KMS-11 (cell line): ENCODE measurements around the gene PLXNA4.

Experiments used
- H2AFZ ChIP-seq: fragments of 200-600 bp; sonication (generic); 2 replicates; pipeline ENCODE4 v1.6.1; 2016; ENCODE audit warnings: antibody characterized with exemption, mixed run types, low read depth
- H3K27ac ChIP-seq: fragments of 200-600 bp; sonication (generic); 2 replicates; pipeline ENCODE4 v1.6.1; 2016; ENCODE audit warnings: mild to moderate bottlenecking, mixed run types
- H3K27me3 ChIP-seq: fragments of 200-600 bp; sonication (generic); 2 replicates; pipeline ENCODE4 v1.6.1; 2017; ENCODE audit warnings: mild to moderate bottlenecking, low read depth, mixed run types, moderate library complexity; ENCODE audit not compliant: insufficient read depth
- H3K36me3 ChIP-seq: fragments of 200-600 bp; sonication (generic); 2 replicates; pipeline ENCODE4 v1.6.1; 2017; ENCODE audit warnings: mild to moderate bottlenecking, mixed run types; ENCODE audit not compliant: insufficient read depth
- H3K4me1 ChIP-seq: fragments of 200-600 bp; sonication (generic); 2 replicates; pipeline ENCODE4 v1.6.1; 2016; ENCODE audit warnings: mild to moderate bottlenecking, low read depth, mixed run types; ENCODE audit not compliant: poor library complexity, severe bottlenecking
- H3K4me2 ChIP-seq: fragments of 200-600 bp; sonication (generic); 2 replicates; pipeline ENCODE4 v1.7.0; 2016; ENCODE audit warnings: mild to moderate bottlenecking, mixed run types
- H3K4me3 ChIP-seq: fragments of 200-600 bp; sonication (generic); IDR thresholded peaks from 2 replicates; pipeline ENCODE4 v1.6.1; 2017; ENCODE audit warnings: low read depth, low read length, mixed read lengths; ENCODE audit not compliant: insufficient read depth
- H3K79me2 ChIP-seq: fragments of 200-600 bp; sonication (generic); 2 replicates; pipeline ENCODE4 v1.6.1; 2016; ENCODE audit warnings: low read depth, mixed run types; ENCODE audit not compliant: insufficient read depth
- H3K9ac ChIP-seq: fragments of 200-600 bp; sonication (generic); 2 replicates; pipeline ENCODE4 v1.6.1; 2016; ENCODE audit warnings: mild to moderate bottlenecking, mixed run types
- H4K20me1 ChIP-seq: fragments of 200-600 bp; sonication (generic); 2 replicates; pipeline ENCODE4 v1.6.1; 2016; ENCODE audit warnings: mild to moderate bottlenecking, mixed run types; ENCODE audit not compliant: insufficient read depth
- CTCF ChIP-seq: fragments of 200-600 bp; sonication (generic); conservative IDR thresholded peaks from 2 replicates; pipeline ENCODE4 v1.6.1; 2017; ENCODE audit warnings: low read depth, mild to moderate bottlenecking, antibody characterized with exemption, low read length, moderate library complexity, mixed read lengths

Gene PLXNA4

DNA sequence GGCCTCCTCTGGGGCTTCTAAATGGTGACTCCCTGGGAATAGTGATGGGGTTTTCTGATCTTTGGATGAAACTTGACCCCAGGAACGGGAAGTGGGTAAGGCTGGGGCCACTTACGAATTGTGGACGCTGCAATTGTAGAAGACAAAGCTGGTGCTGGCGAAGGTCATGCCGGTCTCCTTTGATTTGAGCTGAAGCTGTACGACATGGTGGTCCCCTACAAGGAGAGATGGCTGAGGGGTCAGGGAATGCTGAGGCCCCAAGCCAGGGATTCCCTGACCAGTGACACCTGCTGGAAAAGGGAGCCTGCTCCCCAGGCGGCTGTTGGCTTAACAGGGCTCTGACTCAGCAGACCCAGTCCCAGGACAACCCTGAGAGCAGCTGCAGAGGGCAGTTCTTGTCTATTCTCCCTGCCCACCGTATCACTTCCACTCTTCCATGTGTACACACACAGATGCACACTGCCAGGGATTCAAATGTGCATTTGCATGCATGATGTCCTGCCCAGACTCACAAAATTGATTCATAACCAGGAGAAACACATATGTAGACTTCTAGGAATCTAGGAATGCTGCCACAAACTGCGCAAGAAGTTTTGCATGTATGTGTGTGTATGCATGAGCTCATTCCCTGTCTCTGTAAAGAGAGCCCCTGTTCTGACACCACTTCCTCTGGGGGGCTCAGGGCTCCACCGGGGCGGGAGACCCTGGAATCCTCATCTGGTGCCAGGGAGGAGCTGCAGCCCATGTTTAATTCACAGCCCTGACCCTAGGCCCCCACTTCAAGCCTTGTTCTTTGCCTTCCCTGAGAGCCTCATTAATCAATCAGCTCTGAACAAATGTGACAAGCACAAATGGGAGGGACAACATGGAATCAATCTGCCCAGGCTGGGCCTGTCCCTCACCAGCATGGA is 350.0 kb downstream of the PLXNA4 start:
- Histone ChIP-seq H4K20me1 (no peaks in the 10 kb centered on the region), H2AFZ (no peak overlapping the region), H3K4me2 (no peak overlapping the region), H3K36me3 (no peaks in the 10 kb centered on the region), H3K4me3 (no peak overlapping the region), H3K27me3 (no peaks in the 10 kb centered on the region), H3K79me2 (no peaks in the 10 kb centered on the region), H3K4me1 (no peaks in the 10 kb centered on the region), H3K9ac (no peak overlapping the region), H3K27ac (no peak overlapping the region)
- no peak for TF ChIP-seq CTCF

GRCh38 chr7:132225216-132226030 is 350.8 kb downstream of the PLXNA4 start:
- H3K36me3 ChIP-seq: no peaks in the 10 kb centered on the region
- no peak for TF ChIP-seq CTCF
- no peaks in the 10 kb centered on the region for H4K20me1 ChIP-seq
- no peak overlapping the region for H3K27ac ChIP-seq
- no peak overlapping the region for H3K4me3 ChIP-seq
- no peak overlapping the region for H3K9ac ChIP-seq
- no peaks in the 10 kb centered on the region for H3K4me1 ChIP-seq
- no peak overlapping the region for H3K4me2 ChIP-seq
- H2AFZ ChIP-seq: no peak overlapping the region
- H3K27me3 ChIP-seq: no peaks in the 10 kb centered on the region
- no peaks in the 10 kb centered on the region for H3K79me2 ChIP-seq

- Histone ChIP-seq H3K27ac (no peak overlapping the region), H3K79me2 (no peaks in the 10 kb centered on the region), H3K27me3 (no peaks in the 10 kb centered on the region), H3K36me3 (no peaks in the 10 kb centered on the region), H3K4me2 (no peak overlapping the region), H3K4me1 (no peaks in the 10 kb centered on the region), H2AFZ (no peak overlapping the region), H4K20me1 (no peaks in the 10 kb centered on the region), H3K4me3 (no peak overlapping the region), H3K9ac (no peak overlapping the region)
- no peak for TF ChIP-seq CTCF
These were observed 354.9 kb downstream of the PLXNA4 start for GRCh38 chr7:132221356-132221755.

- no peaks in the 10 kb centered on the region for H3K27me3 ChIP-seq
- no peak for TF ChIP-seq CTCF
- H3K27ac ChIP-seq: no peak overlapping the region
These were observed 356.2 kb downstream of the PLXNA4 start for GRCh38 chr7:132220060-132220459.

More at GRCh38 chr7:132220060-132220459, 356.2 kb downstream of the PLXNA4 start:
- Histone ChIP-seq H4K20me1 (no peaks in the 10 kb centered on the region), H3K79me2 (no peaks in the 10 kb centered on the region), H2AFZ (no peak overlapping the region), H3K36me3 (no peaks in the 10 kb centered on the region), H3K4me1 (no peaks in the 10 kb centered on the region), H3K9ac (no peak overlapping the region), H3K4me2 (no peak overlapping the region), H3K4me3 (no peak overlapping the region)
